ENCODE results near the gene OPA3. TPM values are rescaled to one million over a fixed set of nuclear protein-coding genes. Genes with fewer than 3 reads are reported as not detected.
"Not testable (repeated sequence)": the region's sequence is repeated elsewhere in the genome, so short reads cannot be mapped to it uniquely, and the experiment has no call there.

OPA3 gene
- total RNA-seq, 4 donors from 2014 or later: 5.4 to 30.8 (median 17.0) TPM

DNA sequence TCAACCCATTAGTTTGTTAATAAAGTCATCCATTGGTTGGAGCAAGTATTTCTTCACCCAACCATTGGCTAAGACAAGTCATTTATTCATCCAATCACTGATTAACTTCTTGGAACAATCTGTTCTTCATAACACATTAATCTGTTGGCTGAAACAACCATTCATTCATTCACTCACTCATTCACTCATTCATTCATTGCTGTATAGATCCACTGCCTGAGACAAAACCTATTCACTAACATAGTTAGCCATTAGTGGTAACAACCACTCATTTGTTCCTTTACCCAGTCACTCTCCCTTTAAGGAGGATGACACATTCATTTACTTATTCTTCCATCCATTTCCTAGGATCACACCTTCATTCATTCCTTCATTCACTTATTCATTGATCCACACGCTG is 39.4 kb upstream of the OPA3 start:
- Histone ChIP-seq H3K4me3 (replicated peaks in 1 of 3) (no peak overlapping the region), H3K9me3 (no peaks in the 10 kb centered on the region), H3K27me3 (no peaks in the 10 kb centered on the region), H3K4me1 (no peaks in the 10 kb centered on the region), H3K27ac (no peak overlapping the region), H3K36me3 (peaks cover 8 to 28% of the 10 kb centered on the region in 2 donors)
- DNase-seq: no peak
- TF ChIP-seq, protein P1, sequence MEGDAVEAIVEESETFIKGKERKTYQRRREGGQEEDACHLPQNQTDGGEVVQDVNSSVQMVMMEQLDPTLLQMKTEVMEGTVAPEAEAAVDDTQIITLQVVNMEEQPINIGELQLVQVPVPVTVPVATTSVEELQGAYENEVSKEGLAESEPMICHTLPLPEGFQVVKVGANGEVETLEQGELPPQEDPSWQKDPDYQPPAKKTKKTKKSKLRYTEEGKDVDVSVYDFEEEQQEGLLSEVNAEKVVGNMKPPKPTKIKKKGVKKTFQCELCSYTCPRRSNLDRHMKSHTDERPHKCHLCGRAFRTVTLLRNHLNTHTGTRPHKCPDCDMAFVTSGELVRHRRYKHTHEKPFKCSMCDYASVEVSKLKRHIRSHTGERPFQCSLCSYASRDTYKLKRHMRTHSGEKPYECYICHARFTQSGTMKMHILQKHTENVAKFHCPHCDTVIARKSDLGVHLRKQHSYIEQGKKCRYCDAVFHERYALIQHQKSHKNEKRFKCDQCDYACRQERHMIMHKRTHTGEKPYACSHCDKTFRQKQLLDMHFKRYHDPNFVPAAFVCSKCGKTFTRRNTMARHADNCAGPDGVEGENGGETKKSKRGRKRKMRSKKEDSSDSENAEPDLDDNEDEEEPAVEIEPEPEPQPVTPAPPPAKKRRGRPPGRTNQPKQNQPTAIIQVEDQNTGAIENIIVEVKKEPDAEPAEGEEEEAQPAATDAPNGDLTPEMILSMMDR (IDR thresholded peaks at IDR 0.05): no peak
- TF ChIP-seq POLR2A (IDR thresholded peaks at IDR 0.05): no peak
- intact Hi-C loops (cut with DNase I): no loop called here
- WGBS, 2 donors: 93 to 98% methylated on average over 1 of the region's 1 CpG

DNA sequence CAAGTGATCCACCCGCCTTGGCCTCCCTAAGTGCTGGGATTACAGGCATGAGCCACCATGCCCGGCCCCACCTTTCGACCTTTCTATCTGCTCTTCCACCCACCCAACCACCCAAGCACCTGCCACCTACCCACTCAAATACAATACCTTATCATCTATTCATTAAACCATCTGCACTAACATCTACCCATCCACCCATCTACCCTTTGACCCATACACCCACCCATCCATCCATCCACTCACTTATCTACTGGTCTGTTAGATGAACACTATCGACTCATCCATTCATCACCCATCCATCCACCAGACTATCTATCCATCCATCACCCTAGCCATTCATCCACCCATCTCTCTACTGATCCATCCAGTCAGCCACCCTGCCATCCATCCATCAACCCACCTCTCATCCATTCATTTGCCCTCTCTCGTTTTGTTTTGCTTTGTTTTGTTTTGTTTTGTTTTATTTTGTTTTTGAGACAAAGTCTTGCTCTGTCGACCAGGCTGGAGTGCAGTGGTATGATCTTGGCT is 37.4 kb upstream of the OPA3 start:
- WGBS, 2 donors: 85 to 88% methylated on average over 6 of the region's 6 CpGs
- no peaks in the 10 kb centered on the region for H3K27me3 ChIP-seq
- no peak overlapping the region for H3K27ac ChIP-seq
- H3K4me1 ChIP-seq: no peaks in the 10 kb centered on the region
- intact Hi-C loops (cut with DNase I): no loop called here
- TF ChIP-seq, protein P1 (IDR thresholded peaks at IDR 0.05): no peak
- TF ChIP-seq POLR2A (IDR thresholded peaks at IDR 0.05): no peak
- H3K36me3 ChIP-seq: peaks cover 10 to 26% of the 10 kb centered on the region in 2 donors
- H3K4me3 ChIP-seq (replicated peaks in 1 of 3): no peak overlapping the region
- no peak for DNase-seq
- no peaks in the 10 kb centered on the region for H3K9me3 ChIP-seq

DNA sequence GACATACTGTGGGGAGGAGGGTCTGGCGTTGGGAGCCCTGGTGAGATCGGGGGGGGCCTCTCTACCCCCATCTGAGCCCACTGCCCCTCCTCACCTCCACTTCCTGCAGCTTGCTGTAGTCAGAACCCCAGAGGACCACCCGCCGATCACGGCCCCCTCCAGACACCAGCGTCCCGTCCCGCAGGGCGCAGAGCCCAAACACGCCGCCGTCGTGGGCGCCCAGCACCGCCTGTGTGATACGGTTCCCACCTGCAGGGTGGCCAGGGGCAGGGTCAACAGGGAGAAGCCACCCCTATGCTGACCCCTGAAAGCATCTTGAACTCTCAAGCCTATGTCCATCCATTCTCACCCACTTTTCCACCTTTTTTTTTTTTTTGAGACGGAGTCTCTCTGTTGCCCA is 36.8 kb upstream of the OPA3 start:
- H3K4me1 ChIP-seq: no peaks in the 10 kb centered on the region
- WGBS, 2 donors: 89 to 96% methylated on average over 17 of the region's 17 CpGs
- DNase-seq: no peak
- H3K27me3 ChIP-seq: no peaks in the 10 kb centered on the region
- no peaks in the 10 kb centered on the region for H3K9me3 ChIP-seq
- no peak overlapping the region for H3K4me3 ChIP-seq (replicated peaks in 1 of 3)
- intact Hi-C loops (cut with DNase I): no loop called here
- no peak overlapping the region for H3K27ac ChIP-seq
- TF ChIP-seq, protein P1 (IDR thresholded peaks at IDR 0.05): no peak
- no peak for TF ChIP-seq POLR2A (IDR thresholded peaks at IDR 0.05)
- H3K36me3 ChIP-seq: peaks cover 10 to 26% of the 10 kb centered on the region in 2 donors

DNA sequence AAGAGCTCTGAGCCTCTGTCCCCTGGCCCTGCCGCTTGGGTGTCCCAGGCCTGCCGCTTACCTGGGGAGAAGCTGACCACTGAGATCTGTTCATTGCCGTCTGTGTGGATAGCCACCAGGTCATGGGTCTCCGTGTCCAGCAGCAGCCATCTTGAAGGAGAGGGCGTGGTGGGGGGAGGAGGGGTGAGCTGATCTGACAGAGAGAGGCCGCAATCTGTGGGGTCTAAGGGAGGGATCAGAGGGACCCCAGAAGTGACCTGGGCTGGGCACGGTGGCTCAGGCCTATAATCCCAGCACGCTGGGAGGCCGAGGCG is 32.1 kb upstream of the OPA3 start:
- Histone ChIP-seq H3K4me1 (no peaks in the 10 kb centered on the region), H3K27ac (no peak overlapping the region), H3K4me3 (replicated peaks in 1 of 3) (no peak overlapping the region), H3K27me3 (no peaks in the 10 kb centered on the region), H3K36me3 (peaks cover 28 to 46% of the 10 kb centered on the region in 2 donors), H3K9me3 (no peaks in the 10 kb centered on the region)
- WGBS, 2 donors: 85 to 89% methylated on average over 7 to 10 of the region's 10 CpGs
- DNase-seq: no peak
- TF ChIP-seq, protein P1 (IDR thresholded peaks at IDR 0.05): no peak
- TF ChIP-seq POLR2A (IDR thresholded peaks at IDR 0.05): no peak
- intact Hi-C loops (cut with DNase I): no loop called here

DNA sequence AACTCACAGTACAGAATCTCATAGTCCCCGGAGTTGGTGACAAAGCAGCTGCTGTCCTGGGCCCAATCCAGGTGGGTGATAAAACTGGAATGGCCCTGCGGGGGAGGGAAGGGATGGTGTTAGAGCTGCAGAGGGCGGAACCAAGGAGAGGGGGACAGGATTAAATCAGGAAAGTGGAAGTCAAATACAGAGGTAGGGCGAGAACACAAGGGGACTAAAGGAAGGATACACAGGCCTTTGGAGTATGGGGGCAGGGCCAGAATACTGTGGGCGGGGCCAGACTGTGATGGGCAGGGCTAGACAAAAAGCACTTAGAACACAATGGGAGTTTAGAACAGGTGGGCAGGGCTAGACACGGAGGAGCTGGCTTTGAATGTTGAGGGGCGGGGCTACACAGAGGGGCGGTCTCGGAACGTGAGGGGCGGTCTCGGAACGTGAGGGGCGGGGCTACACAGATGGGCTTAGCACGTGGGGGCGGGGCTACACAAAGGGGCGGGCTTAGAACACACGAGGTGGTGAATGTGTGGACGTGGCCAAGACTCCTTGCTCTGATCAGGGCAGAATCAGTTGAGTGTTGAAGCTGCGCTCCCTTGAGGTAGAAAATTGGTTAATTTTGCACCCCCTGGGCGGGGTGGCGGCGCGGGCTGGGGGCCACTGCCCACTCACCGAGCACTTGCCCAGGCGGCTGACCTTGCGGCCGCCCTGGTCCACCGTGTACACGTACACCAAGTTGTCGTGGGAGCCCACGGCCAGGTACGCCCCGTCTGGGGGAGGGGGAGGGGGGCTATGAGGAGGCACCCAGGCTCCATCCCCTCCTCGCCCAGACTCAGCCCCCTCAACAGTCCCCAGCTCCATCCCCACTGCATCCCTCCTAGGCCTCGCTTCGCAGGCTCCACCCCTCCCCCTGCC is 31.4 kb upstream of the OPA3 start:
- H3K4me3 ChIP-seq (replicated peaks in 1 of 3): no peak overlapping the region
- H3K9me3 ChIP-seq: no peaks in the 10 kb centered on the region
- H3K36me3 ChIP-seq: peaks cover 29 to 43% of the 10 kb centered on the region in 2 donors
- peak; percentile 49 to 56 for DNase-seq
- no peak overlapping the region for H3K27ac ChIP-seq
- H3K4me1 ChIP-seq: no peaks in the 10 kb centered on the region
- intact Hi-C loops (cut with DNase I): no loop called here
- no peak for TF ChIP-seq POLR2A (IDR thresholded peaks at IDR 0.05)
- TF ChIP-seq, protein P1 (IDR thresholded peaks at IDR 0.05): no peak
- WGBS, 2 donors: 47 to 53% methylated on average over 31 to 37 of the region's 37 CpGs
- no peaks in the 10 kb centered on the region for H3K27me3 ChIP-seq

DNA sequence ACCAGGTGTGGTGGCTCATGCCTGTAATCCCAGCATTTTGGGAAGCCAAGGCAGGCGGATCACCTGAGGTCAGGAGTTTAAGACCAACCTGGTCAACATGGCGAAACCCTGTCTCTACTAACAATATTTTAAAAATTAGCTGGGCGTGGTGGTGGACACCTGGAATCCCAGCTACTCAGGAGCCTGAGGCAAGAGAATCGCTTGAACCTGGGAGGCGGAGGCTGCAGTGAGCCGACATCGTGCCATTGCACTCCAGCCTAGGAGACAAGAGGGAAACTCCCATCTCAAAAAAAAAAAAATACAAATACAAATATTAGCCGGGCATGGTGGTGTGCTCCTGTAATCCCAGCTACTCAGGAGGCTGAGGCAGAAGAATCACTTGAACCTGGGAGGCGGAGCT is 30.5 kb upstream of the OPA3 start:
- intact Hi-C loops (cut with DNase I); H3K9me3 ChIP-seq; H3K27ac ChIP-seq; H3K4me3 ChIP-seq (replicated peaks in 1 of 3); H3K4me1 ChIP-seq; H3K27me3 ChIP-seq; DNase-seq: not testable (repeated sequence)
- WGBS, 2 donors: 90 to 96% methylated on average over 9 of the region's 9 CpGs
- peaks cover 34 to 36% of the 10 kb centered on the region in 2 donors for H3K36me3 ChIP-seq
